Liver (tissue), 9 donors: Measurements from ENCODE around the gene LRRFIP2. TPM values are rescaled to one million over a fixed set of nuclear protein-coding genes. Genes with fewer than 3 reads are reported as not detected.
"Not testable (repeated sequence)": the region's sequence is repeated elsewhere in the genome, so short reads cannot be mapped to it uniquely, and the experiment has no call there.

Experiments used
- DNase-seq: peaks from one replicate; pipeline ENCODE4 v3.0.0-alpha.2; 2017; ENCODE audit warnings: low spot score
- H3K27ac ChIP-seq, 2 donors: one replicate each; pipeline ENCODE4 v1.7.0; 2013; ENCODE audit warnings: inconsistent platforms in 2 of 2, low read length in 2 of 2, control low read depth in 1 of 2, low read depth in 1 of 2, mild to moderate bottlenecking in 1 of 2
- H3K27me3 ChIP-seq, 4 donors: one replicate each; pipeline versions ENCODE4 v1.6.1 to v1.7.0; 2013; ENCODE audit warnings: low read length in 3 of 4, inconsistent platforms in 1 of 4, mild to moderate bottlenecking in 1 of 4, moderate library complexity in 1 of 4; ENCODE audit not compliant: control insufficient read depth in 4 of 4, insufficient read depth in 4 of 4
- H3K36me3 ChIP-seq, 4 donors: one replicate each; pipeline versions ENCODE4 v1.6.1 to v1.7.0; 2013; ENCODE audit warnings: low read length in 3 of 4, mild to moderate bottlenecking in 3 of 4, low read depth in 1 of 4, moderate library complexity in 1 of 4; ENCODE audit not compliant: control insufficient read depth in 4 of 4, insufficient read depth in 3 of 4
- H3K4me1 ChIP-seq, 4 donors: one replicate each; pipeline versions ENCODE4 v1.6.1 to v1.7.0; 2013; ENCODE audit warnings: low read length in 3 of 4, mild to moderate bottlenecking in 3 of 4, moderate library complexity in 1 of 4; ENCODE audit not compliant: control insufficient read depth in 4 of 4, insufficient read depth in 4 of 4
- H3K4me3 ChIP-seq, 3 donors: one replicate each; pipeline versions ENCODE4 v1.6.1 to v1.7.0; 2013; ENCODE audit warnings: low read length in 3 of 3, control low read depth in 1 of 3, low read depth in 1 of 3, mild to moderate bottlenecking in 1 of 3
- H3K9ac ChIP-seq, 2 donors: one replicate each; pipeline ENCODE4 v1.7.0; 2013; ENCODE audit warnings: low read length in 2 of 2, mild to moderate bottlenecking in 2 of 2, moderate library complexity in 2 of 2, control low read depth in 1 of 2, low read depth in 1 of 2
- H3K9me3 ChIP-seq, 4 donors: one replicate each; pipeline versions ENCODE4 v1.6.1 to v1.7.0; 2013; ENCODE audit warnings: low read length in 3 of 4; ENCODE audit not compliant: control insufficient read depth in 4 of 4
- FOXA1 ChIP-seq: IDR thresholded peaks from 2 replicates; pipeline ENCODE4 v1.6.1; 2016; ENCODE audit warnings: antibody characterized with exemption
- FOXA2 ChIP-seq: IDR thresholded peaks from 2 replicates; pipeline ENCODE4 v1.6.1; 2016; ENCODE audit warnings: antibody characterized with exemption
- GABPA ChIP-seq, 2 donors: IDR thresholded peaks in 1 of 2; conservative IDR thresholded peaks in 1 of 2; 2 replicates each; pipeline ENCODE4 v1.6.1; 2016; ENCODE audit warnings: antibody characterized with exemption in 2 of 2, mild to moderate bottlenecking in 1 of 2, moderate library complexity in 1 of 2
- HNF4A ChIP-seq, 2 donors: conservative IDR thresholded peaks; 2 replicates each; pipeline ENCODE4 v1.6.1; 2016; ENCODE audit warnings: antibody characterized with exemption in 2 of 2, mild to moderate bottlenecking in 2 of 2
- MAX ChIP-seq: IDR thresholded peaks from 2 replicates; pipeline ENCODE4 v1.6.1; 2016; ENCODE audit warnings: antibody characterized with exemption
- REST ChIP-seq: IDR thresholded peaks from 2 replicates; pipeline ENCODE4 v1.6.1; 2016; ENCODE audit warnings: antibody characterized with exemption, mild to moderate bottlenecking
- TAF1 ChIP-seq: conservative IDR thresholded peaks from 2 replicates; pipeline ENCODE4 v1.6.1; 2016; ENCODE audit warnings: antibody characterized with exemption, mild to moderate bottlenecking
- YY1 ChIP-seq: IDR thresholded peaks from 2 replicates; pipeline ENCODE4 v1.6.1; 2016; ENCODE audit warnings: antibody characterized with exemption, mild to moderate bottlenecking
- ZBTB33 ChIP-seq: IDR thresholded peaks from 2 replicates; pipeline ENCODE4 v1.6.1; 2016; ENCODE audit warnings: antibody characterized with exemption
- WGBS: extraction: QIAGEN DNeasy Blood & Tissue Kit; methylation state at CpG from one replicate; pipeline ENCODE4 v1.1.7; 2013; 5-methylcytosine and 5-hydroxymethylcytosine counted together
- polyA plus RNA-seq, 2 donors: library from polyadenylated mRNA; stranded (reverse) in 1 of 2; unstranded in 1 of 2; fragments of 200-250 nt in 1 of 2; fragments of >200 nt in 1 of 2; fragmentation: Nextera tagmentation in 1 of 2; extraction: Ambion mirVana in 1 of 2; gene quantifications; one replicate each; pipeline versions ENCODE4 v1.2.1 to v1.2.3, GENCODE V29; 2013 to 2015
- total RNA-seq, 2 donors: library from RNA; depleted of rRNA; stranded (reverse); fragments of >200 nt; gene quantifications; one replicate each; pipeline ENCODE4 v1.2.3, GENCODE V29; 2014
- donor health status: healthy.
- donor health status: healthy.
- donor health status: healthy.
- donor health status: healthy.
- donor health status: healthy.

Gene LRRFIP2
- total and polyA plus RNA-seq, 4 donors = 22.6 to 56.9 (median 39.8) TPM

GRCh38 chr3:37216597-37217097 is 42.3 kb upstream of the LRRFIP2 start:
- Histone ChIP-seq H3K36me3 (no peaks in the 10 kb centered on the region), H3K9ac (no peak overlapping the region), H3K4me3 (no peak overlapping the region), H3K27me3 (no peaks in the 10 kb centered on the region), H3K9me3 (no peaks in the 10 kb centered on the region), H3K4me1 (no peaks in the 10 kb centered on the region), H3K27ac (no peak overlapping the region)
- 83% methylated on average over 3 of the region's 3 CpGs for WGBS
- no peak for TF ChIP-seq ZBTB33
- no peak for TF ChIP-seq MAX
- DNase-seq = no peak

GRCh38 chr3:37214076-37214475 is 39.7 kb upstream of the LRRFIP2 start:
- 82% methylated on average over 3 of the region's 3 CpGs for WGBS
- Histone ChIP-seq H3K36me3 (no peaks in the 10 kb centered on the region), H3K4me1 (no peaks in the 10 kb centered on the region), H3K9me3 (no peaks in the 10 kb centered on the region), H3K4me3 (no peak overlapping the region), H3K9ac (no peak overlapping the region), H3K27ac (no peak overlapping the region), H3K27me3 (no peaks in the 10 kb centered on the region)
- TF ChIP-seq TAF1 (no peak), REST (no peak), HNF4A (conservative IDR thresholded peaks at IDR 0.05) (no peak), ZBTB33 (no peak), GABPA (IDR thresholded peaks at IDR 0.05 in 1 of 2, conservative IDR thresholded peaks at IDR 0.05 in 1 of 2) (no peak), FOXA1 (no peak)
- no peak for DNase-seq

GRCh38 chr3:37210230-37210629 is 35.8 kb upstream of the LRRFIP2 start:
- H3K27me3 ChIP-seq = no peaks in the 10 kb centered on the region
- no peak for TF ChIP-seq FOXA2
- TF ChIP-seq YY1 = no peak
- 94% methylated on average over 4 of the region's 4 CpGs for WGBS

GRCh38 chr3:37208576-37208975 is 34.2 kb upstream of the LRRFIP2 start:
- not testable (repeated sequence) for DNase-seq, H3K27me3 ChIP-seq, H3K4me3 ChIP-seq, H3K27ac ChIP-seq, H3K9me3 ChIP-seq, H3K9ac ChIP-seq, H3K36me3 ChIP-seq, H3K4me1 ChIP-seq
- WGBS = 88% methylated on average over 3 of the region's 3 CpGs

More at GRCh38 chr3:37210230-37210629, 35.8 kb upstream of the LRRFIP2 start:
- Histone ChIP-seq H3K27ac (no peak overlapping the region), H3K4me3 (no peak overlapping the region), H3K4me1 (no peaks in the 10 kb centered on the region), H3K9me3 (peaks cover 0 to 3% (median 0%) of the 10 kb centered on the region in 4 donors), H3K36me3 (no peaks in the 10 kb centered on the region), H3K9ac (no peak overlapping the region)
- DNase-seq = no peak

GRCh38 chr3:37208008-37208407 is 33.6 kb upstream of the LRRFIP2 start:
- H3K4me1 ChIP-seq, H3K9ac ChIP-seq, H3K4me3 ChIP-seq, H3K27me3 ChIP-seq, DNase-seq, H3K9me3 ChIP-seq, H3K27ac ChIP-seq, H3K36me3 ChIP-seq: not testable (repeated sequence)
- WGBS = 95% methylated on average over 3 of the region's 3 CpGs
